ENCODE data around the gene SSH2. TPM values are rescaled to one million over a fixed set of nuclear protein-coding genes. Genes with fewer than 3 reads are reported as not detected.
A peak's percentile ranks its signal among the peaks of the same experiment; 100 is the strongest.

SSH2 gene
- total RNA-seq, 1 experiment from 2014 or later, result 8.5 TPM

- intact Hi-C loops (cut with micrococcal nuclease), result no loop called here
- Histone ChIP-seq H3K4me3 (ENCODE audit: low read length) (no peak overlapping the region), H4K20me1 (ENCODE audit: low read length) (no peaks in the 10 kb centered on the region), H3K9ac (ENCODE audit: low read length) (no peak overlapping the region), H3K4me1 (ENCODE audit: insufficient read depth, low read length) (no peaks in the 10 kb centered on the region), H3K9me3 (ENCODE audit: low read length) (no peaks in the 10 kb centered on the region), H3K27me3 (ENCODE audit: low read length) (no peaks in the 10 kb centered on the region), H3K4me2 (ENCODE audit: low read length) (no peak overlapping the region), H2AFZ (ENCODE audit: low read length) (no peak overlapping the region), H3F3A (ENCODE audit: low read length, unreplicated experiment) (no peaks in the 10 kb centered on the region), H3K79me2 (ENCODE audit: low read length) (no peaks in the 10 kb centered on the region), H3K9me2 (replicated peaks; ENCODE audit: low read length) (no peaks in the 10 kb centered on the region), H3K27ac (ENCODE audit: low read length) (no peak overlapping the region), H3K36me3 (ENCODE audit: low read depth, low read length) (no peaks in the 10 kb centered on the region)
- BruUV-seq (replicated peaks), result no TSS peak
- no peak for TF ChIP-seq EZH2phosphoT487 (IDR thresholded peaks at IDR 0.05; ENCODE audit: borderline replicate concordance, low read length)
- no peak for TF ChIP-seq EZH2 (IDR thresholded peaks at IDR 0.05; ENCODE audit: low read length, unreplicated experiment)
- TF ChIP-seq CTCF (conservative IDR thresholded peaks at IDR 0.05; ENCODE audit: low read depth, low read length), result no peak
- POLR2A ChIA-PET (ENCODE audit: unreplicated experiment), result interaction anchor here (0.6 kb wide), 1 partner anchor 204 kb away, joined by 3 read pairs; no protein-coding TSS in a partner anchor
- CTCF ChIA-PET, result no interaction called here
- ATAC-seq, result no peak
- no peak for DNase-seq
These were observed 109.6 kb downstream of the SSH2 start for GRCh38 chr17:29820425-29820824.

GRCh38 chr17:29807520-29808361 lies 122.3 kb downstream of the SSH2 start:
- DNase-seq (peak; percentile 63), ATAC-seq (no peak; the same call in 1 of the 2 replicates)
- Histone ChIP-seq H3F3A (ENCODE audit: low read length, unreplicated experiment) (no peaks in the 10 kb centered on the region), H2AFZ (ENCODE audit: low read length) (no peak overlapping the region), H3K36me3 (ENCODE audit: low read depth, low read length) (no peaks in the 10 kb centered on the region), H3K9ac (ENCODE audit: low read length) (no peak overlapping the region), H3K4me1 (ENCODE audit: insufficient read depth, low read length) (no peaks in the 10 kb centered on the region), H3K9me2 (replicated peaks; ENCODE audit: low read length) (no peaks in the 10 kb centered on the region), H3K27ac (ENCODE audit: low read length) (no peak overlapping the region), H3K27me3 (ENCODE audit: low read length) (no peaks in the 10 kb centered on the region), H3K4me3 (ENCODE audit: low read length) (no peak overlapping the region), H3K79me2 (ENCODE audit: low read length) (no peaks in the 10 kb centered on the region), H3K4me2 (ENCODE audit: low read length) (no peak overlapping the region), H4K20me1 (ENCODE audit: low read length) (no peaks in the 10 kb centered on the region), H3K9me3 (ENCODE audit: low read length) (no peaks in the 10 kb centered on the region)
- no TSS peak for BruUV-seq (replicated peaks)
- CTCF ChIA-PET, result interaction anchor here (0.7 to 1.4 kb wide), 3 partner anchors 124 to 169 kb away, joined by 3 to 43 read pairs (median 7); no protein-coding TSS in a partner anchor
- TF ChIP-seq CTCF (conservative IDR thresholded peaks at IDR 0.05; ENCODE audit: low read depth, low read length), result peak; percentile 68
- TF ChIP-seq EZH2phosphoT487 (IDR thresholded peaks at IDR 0.05; ENCODE audit: borderline replicate concordance, low read length), result no peak
- no peak for TF ChIP-seq EZH2 (IDR thresholded peaks at IDR 0.05; ENCODE audit: low read length, unreplicated experiment)
- intact Hi-C loops (cut with micrococcal nuclease), result loop anchor here (1.0 to 5.0 kb wide), 3 partner anchors 124 to 285 kb away; no protein-coding TSS in a partner anchor
- POLR2A ChIA-PET (ENCODE audit: unreplicated experiment), result no interaction called here

GRCh38 chr17:29802246-29802645 lies 127.8 kb downstream of the SSH2 start:
- Histone ChIP-seq H3K27me3 (ENCODE audit: low read length) (no peaks in the 10 kb centered on the region), H3K9me2 (replicated peaks; ENCODE audit: low read length) (no peaks in the 10 kb centered on the region), H3K9me3 (ENCODE audit: low read length) (no peaks in the 10 kb centered on the region), H3K4me2 (ENCODE audit: low read length) (no peak overlapping the region), H4K20me1 (ENCODE audit: low read length) (no peaks in the 10 kb centered on the region), H3K79me2 (ENCODE audit: low read length) (no peaks in the 10 kb centered on the region), H2AFZ (ENCODE audit: low read length) (no peak overlapping the region), H3K36me3 (ENCODE audit: low read depth, low read length) (no peaks in the 10 kb centered on the region), H3K27ac (ENCODE audit: low read length) (no peak overlapping the region), H3K9ac (ENCODE audit: low read length) (no peak overlapping the region), H3K4me1 (ENCODE audit: insufficient read depth, low read length) (no peaks in the 10 kb centered on the region), H3K4me3 (ENCODE audit: low read length) (no peak overlapping the region), H3F3A (ENCODE audit: low read length, unreplicated experiment) (no peaks in the 10 kb centered on the region)
- no TSS peak for BruUV-seq (replicated peaks)
- TF ChIP-seq CTCF (conservative IDR thresholded peaks at IDR 0.05; ENCODE audit: low read depth, low read length) (no peak), EZH2phosphoT487 (IDR thresholded peaks at IDR 0.05; ENCODE audit: borderline replicate concordance, low read length) (no peak), EZH2 (IDR thresholded peaks at IDR 0.05; ENCODE audit: low read length, unreplicated experiment) (no peak)
- intact Hi-C loops (cut with micrococcal nuclease), result no loop called here
- ChIA-PET CTCF (no interaction called here), POLR2A (ENCODE audit: unreplicated experiment) (no interaction called here)
- no peak for ATAC-seq
- DNase-seq, result no peak

Measured in PC-3 (cell line).